ENCODE results near the gene DDX11.
"Not testable (repeated sequence)": the region's sequence is repeated elsewhere in the genome, so short reads cannot be mapped to it uniquely, and the experiment has no call there.

Gene DDX11

GRCh38 chr12:31073527-31074332 is at the start of gene DDX11:
Gene DDX11, plus strand, starts transcription at chr12:31073860. Its CDS starts 4,534 bp downstream, at chr12:31078394.
- DNase-seq, result peak; percentile 94

DNA sequence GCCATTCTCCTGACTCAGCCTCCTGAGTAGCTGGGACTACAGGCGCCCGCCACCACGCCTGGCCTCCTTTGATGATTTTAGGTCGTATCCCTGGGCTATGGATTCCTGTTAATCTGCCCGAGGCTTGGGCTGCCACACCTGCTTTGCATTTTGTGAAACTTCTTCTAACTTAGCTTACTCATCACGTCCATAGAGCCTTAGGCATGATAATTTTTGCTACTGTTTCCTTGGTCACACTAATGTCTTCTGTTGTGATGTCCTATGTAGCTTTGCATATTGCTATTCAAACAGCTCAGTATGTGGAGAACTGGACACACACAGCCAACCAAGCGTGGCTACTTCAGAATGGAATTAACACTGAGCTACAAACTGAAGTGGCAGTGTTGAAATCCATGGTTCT is 47.5 kb upstream of the DDX11 start:
- DNase-seq, result no peak

DNA sequence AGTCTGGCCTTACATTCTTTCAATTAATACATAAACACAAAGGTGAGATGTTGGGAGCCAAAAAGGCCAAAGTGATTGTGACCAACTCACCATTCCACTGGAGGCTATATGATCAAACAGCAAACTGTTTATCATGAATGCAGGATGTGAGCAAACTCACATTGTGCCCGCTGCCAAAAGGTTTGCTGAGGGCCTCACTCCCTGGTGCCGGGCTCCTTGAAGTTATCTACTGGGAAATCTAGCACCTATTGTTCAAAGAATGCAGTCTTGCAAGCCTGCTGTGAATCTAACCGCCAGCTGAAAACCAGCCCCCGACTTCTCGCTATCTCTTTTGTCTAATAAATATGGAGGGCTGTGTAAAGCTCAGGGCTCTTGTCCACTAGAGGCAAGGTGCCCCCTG is 46.7 kb upstream of the DDX11 start:
- DNase-seq, result not testable (repeated sequence)

DNA sequence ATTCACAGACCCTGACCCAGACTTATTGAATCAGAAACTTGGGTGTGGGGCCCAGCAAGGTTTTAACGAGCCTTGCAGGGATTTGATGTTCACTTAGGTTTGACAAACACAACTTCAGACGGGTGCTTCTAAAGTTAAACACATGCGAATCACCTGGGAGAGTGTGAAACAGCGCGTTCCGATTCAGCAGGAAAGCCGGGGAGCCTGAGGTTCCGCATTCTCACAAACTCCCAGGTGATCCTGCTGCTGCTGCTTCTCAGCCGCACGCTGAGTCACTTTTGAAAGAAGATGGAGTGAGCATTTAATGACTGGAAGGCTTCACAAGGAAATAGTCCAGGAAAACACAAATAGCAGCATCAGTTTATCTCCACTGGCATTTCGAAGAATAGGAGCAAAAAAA is 44.2 kb upstream of the DDX11 start:
- DNase-seq, result no peak

DNA sequence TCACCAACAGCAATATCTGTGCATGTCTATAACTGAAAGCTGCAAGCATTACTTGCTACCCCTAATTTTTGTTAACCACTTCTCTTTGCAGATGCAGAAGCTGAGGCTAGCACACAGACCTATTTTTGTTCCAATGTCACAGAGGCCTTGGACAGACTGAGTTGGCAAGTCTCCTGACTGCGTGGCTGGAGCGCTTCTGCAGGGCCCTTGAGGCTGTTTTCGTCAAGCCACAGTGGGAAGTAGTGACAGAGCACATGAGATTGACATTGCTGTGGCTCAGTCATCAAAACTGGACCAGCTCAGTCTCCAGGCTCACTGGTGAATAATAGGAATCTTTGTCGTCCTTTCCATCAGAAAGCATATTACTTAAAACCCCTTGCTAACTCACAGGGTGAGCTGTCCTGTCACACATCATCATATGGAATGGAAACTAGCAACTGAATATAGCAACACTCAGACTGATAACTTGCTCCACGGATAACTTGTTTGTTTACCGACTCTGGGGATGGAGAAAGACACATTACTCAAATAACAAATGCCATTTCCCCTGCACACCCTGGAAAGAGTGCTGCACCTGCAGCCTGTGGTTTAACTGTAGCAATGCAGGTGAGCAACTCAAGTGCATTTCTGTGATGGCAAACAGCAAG is 43.6 kb upstream of the DDX11 start:
- DNase-seq, result no peak

DNA sequence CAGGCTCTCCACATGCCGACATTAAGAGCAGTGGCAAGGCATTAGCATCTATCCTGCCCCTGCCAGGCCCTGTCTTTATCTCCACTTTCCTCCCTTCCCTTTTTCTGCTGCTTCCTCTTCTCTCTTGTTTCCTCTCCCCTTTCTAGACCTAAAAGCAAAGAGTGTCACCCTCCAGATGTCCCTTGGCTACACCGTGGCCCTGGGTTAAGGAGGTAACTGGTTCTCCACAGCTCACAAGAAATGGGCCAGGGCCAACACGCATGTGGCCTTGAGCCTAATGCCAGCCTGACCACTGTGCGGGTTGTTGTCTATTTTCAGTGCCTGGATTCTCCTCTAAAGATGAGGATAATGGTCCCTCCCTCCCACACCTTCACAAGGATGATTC is 41.7 kb upstream of the DDX11 start:
- DNase-seq, result no peak

DNA sequence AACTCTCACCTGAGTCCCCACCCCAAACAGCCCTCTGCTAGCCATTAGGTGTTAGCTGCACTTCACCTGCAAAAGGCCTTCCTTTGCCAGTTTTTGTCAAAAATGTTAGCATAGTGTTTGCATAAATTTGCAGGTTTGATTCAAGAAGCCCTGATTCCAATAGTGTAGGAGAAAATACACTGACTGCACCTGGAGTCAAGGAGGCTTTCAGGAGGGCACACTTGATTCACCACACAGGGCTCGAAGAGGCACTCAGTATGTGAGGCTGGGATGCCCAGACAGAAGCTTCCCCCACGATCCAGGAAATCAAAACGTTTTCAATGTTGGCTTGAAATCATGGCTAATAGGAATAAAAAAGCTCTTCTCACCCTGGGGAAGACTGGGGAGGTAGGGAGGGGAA is 40.5 kb upstream of the DDX11 start:
- DNase-seq, result no peak

GRCh38 chr12:31033681-31034080 is 40.0 kb upstream of the DDX11 start:
- no peak for DNase-seq

DNA sequence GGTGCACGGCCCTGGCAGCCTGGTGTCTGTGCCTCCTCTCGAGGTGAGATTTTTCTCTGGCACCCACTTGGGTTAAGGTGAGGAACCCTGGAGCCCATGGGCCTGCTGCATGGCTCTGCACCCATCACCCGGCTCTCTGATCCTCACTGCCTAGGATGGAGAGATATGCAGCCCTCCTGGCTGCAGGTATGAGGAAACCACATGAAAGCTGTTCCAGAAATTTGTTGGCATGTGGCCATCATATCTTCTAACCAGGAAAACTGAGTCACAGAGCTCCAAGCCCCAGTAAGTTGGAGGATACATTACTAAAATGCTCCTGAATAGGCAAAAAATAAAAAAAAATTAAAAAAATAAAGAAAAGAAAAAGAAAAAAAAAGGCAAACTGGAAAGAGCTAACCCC is 39.3 kb upstream of the DDX11 start:
- DNase-seq, result no peak

DNA sequence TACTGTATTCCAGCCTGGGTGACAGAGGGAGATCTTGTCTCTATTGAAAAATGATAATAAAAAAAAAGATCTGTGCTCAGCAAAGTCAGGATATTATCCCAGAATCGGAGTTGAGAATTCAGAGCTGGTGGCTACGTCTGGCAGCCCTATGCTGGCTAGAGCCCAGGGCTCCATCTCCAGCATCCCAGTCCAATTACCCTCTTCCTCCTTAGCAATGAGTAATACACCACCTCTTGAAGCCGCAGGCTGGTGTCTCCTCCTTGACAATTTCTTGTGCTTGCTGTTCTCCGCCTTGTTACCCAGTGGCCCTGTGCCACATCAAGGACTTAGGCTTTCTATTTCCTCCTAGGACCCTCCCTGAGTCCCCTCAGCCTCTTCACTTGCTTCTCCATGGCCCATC is 38.4 kb upstream of the DDX11 start:
- DNase-seq, result no peak

DNA sequence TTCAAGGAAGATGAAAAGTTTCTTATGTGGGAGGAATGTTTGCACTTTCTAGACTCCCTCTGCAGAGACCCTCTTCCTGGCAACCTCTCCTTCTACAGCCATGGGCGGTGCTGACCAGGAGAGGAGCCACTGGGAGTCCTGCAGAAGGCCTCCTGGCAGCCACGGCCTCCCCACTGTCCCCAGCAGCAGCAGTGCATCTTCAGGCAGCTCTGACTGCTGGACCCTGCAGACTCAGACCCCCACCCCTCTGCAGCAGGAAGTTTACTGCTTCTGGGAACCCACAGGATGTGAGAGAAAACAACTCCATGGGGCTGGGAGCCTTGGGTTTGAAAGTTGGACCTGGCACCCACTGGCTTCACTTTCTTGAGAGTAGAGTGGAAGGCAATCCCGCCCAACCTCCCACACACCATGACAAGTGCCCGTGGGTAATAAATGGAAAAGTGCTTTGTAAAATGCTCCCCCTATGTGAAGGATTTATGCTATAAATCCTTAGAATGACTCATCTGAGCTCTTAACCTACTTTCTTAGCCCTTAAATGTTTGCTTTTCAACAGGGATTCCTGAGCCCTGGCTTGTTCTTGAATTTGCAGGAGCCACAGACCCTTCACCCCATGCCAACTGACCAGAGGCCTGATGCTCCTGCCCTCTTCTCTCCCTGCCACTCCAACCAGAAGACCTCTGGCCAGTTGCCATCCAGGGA is 37.5 kb upstream of the DDX11 start:
- no peak for DNase-seq

DNA sequence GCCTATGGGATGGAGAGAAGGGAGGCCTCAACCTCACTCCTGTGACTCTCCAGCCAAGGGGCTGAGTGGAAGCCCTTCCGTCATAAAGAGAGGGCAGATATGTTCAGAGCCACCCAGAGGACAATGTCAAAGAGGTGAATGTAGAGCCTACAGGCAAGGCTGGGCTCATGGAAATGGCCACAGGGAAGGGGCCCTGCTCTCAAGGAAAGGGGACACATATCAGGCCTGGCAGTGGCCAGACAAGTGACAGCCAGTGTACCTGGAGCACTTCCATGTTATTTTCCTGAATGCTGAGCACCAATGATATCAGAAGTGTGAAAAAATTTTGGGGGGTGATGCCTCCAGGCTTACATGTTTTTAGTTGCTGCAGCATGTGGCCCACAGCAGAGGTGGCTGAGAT is 36.6 kb upstream of the DDX11 start:
- no peak for DNase-seq

- no peak for DNase-seq
Observed at GRCh38 chr12:31037931-31038330, 35.7 kb upstream of the DDX11 start.

- DNase-seq, result no peak
Observed at GRCh38 chr12:31041033-31041564, 32.6 kb upstream of the DDX11 start.

DNA sequence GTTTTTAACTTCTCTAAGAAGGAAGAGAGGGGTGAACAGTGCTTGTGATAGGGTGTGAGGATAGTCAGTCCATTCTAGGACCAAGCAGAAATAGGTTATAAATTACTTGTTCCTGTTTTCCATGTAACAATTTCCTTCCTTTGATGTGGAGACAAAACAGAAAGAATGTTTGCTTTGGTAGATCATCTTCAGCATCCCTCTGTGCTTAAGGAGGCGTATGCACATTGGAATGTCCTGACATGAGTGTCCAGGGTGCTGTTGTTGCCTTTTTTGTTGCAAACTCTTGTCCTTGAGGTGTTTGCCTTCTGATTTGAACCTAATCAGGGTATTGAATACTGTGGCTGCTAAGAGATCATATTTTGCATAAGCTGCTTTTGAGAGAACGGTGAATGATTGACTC is 23.5 kb upstream of the DDX11 start:
- not testable (repeated sequence) for DNase-seq

GRCh38 chr12:31050548-31050947 is 23.1 kb upstream of the DDX11 start:
- DNase-seq, result not testable (repeated sequence)

- DNase-seq, result not testable (repeated sequence)
Observed at GRCh38 chr12:31051692-31052091, 22.0 kb upstream of the DDX11 start.

DNA sequence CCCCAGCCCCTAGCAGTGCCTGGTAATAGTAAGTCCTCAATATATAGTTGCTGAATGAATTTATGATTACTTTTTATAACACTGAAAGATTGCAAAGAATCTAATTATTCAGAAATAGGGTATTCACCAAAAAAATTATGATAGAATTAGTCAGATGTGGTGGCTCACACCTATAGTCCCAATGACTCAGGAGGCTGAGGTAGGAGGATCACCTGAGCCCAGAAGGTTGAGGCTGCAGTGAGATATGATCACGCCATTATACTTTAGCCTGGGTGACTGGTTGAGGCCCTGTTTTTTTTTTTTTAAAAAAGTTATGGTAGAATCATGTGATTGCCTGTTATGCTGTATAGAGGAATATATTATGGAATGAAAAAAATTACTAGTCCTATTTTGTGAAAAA is 21.5 kb upstream of the DDX11 start:
- not testable (repeated sequence) for DNase-seq

DNA sequence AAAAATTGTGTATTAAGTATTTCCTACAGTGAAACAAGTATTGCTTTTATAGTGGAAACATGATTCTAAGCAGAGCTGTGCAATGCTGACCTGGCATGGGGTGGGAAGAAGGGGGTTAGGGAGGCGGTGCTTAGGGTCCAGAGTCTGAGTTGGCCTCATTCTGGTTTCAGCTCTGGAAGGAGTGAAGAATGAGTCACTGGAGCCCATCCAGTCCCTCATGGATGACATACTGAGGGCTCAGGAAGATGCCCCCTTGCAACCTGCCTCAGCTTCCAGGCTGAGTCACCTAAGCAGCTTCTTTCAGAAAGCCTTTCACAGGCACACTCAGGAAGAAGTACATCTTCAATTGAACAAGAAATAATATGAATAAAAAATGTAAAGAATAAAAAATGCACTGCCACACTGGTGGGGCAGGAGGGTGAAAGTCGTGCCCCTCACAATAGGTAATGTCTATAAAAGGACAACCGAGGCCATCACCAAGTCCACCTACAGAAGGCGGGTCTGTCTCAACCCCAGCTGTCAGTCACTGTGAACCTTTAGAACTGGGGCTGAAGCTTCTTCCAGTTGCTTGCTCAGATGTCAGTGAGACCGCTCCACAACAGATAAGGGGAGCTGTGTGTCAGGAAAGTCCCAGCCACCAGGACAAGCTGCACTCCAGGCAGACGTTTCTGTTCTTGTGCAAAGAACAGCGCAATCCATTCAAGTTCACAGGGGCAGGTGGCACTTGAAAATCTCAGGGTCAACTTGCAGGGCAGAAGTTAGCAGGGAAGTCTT is 20.8 kb upstream of the DDX11 start:
- DNase-seq, result not testable (repeated sequence)

DNA sequence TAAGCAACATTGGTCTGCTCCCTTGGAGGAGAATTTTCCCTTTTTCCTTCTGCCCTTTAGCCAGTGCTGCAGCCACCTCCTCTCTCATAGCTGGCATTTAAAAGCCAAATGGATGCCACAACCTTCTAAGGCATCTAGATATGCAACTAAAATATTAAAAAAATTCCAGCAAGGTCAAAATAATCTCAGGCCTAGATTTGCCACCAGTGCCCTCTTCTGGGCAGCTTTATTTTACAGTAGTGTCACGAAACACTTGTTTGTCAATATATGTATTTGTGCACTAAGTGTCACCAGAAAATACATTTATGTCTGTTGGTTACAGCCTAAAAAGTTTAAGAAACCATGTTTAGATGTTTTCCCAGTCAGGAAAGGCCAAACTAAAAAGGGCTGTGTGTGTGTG is 19.7 kb upstream of the DDX11 start:
- DNase-seq, result not testable (repeated sequence)

- no peak for DNase-seq
Observed at GRCh38 chr12:31057671-31058070, 16.0 kb upstream of the DDX11 start.

GRCh38 chr12:31066196-31066595 is 7.5 kb upstream of the DDX11 start:
- DNase-seq, result not testable (repeated sequence)

DNA sequence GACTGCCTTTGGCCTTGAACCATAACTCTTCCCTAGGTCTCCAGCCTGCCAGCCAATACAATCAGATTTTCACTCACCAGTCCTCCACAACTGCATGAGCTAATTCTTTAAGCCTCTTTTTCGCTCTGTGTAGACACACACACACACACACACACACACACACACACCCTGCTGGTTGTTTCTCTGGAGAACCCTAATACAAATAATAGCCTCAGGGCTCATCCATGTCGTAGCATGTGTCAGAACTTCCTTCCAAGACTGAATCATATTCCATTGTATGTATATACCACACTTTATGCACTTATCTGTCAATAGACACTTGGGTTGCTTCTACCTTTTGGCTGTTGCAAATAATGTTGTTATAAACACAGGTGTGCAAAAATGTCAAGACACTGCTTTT is 6.0 kb upstream of the DDX11 start:
- DNase-seq, result not testable (repeated sequence)
